GM19324 (cell line): ENCODE data around the gene ECHDC1.

Experiments used
- ATAC-seq: cut with Tn5 transposase; IDR thresholded peaks from one replicate; pipeline ENCODE4 v1.9.1; 2021; ENCODE audit warnings: mild to moderate bottlenecking, moderate library complexity; ENCODE audit not compliant: unreplicated experiment, low FRiP score

Gene ECHDC1

GRCh38 chr6:127290391-127291265 lies 52.8 kb downstream of the ECHDC1 start:
- peak; percentile 7 for ATAC-seq

DNA sequence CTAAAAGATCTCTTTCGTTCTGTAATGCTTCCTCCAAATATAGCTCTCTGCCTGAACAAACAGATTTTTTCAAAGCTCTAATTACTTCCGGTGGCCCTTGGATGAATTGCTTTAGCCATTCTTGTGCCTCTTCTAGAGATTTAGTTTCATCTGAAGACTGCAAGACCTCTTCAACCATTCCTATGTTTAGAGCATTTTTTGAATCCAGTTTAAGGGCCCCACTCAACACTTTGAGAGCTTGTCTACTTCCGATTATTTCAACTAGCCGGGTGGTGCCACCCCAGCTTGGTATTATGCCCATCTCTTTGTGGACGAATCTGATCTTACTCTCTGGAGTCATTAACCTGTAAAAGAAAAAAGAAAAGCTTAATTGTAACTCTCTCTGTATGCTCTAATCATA lies 53.5 kb downstream of the ECHDC1 start:
- no peak for ATAC-seq

DNA sequence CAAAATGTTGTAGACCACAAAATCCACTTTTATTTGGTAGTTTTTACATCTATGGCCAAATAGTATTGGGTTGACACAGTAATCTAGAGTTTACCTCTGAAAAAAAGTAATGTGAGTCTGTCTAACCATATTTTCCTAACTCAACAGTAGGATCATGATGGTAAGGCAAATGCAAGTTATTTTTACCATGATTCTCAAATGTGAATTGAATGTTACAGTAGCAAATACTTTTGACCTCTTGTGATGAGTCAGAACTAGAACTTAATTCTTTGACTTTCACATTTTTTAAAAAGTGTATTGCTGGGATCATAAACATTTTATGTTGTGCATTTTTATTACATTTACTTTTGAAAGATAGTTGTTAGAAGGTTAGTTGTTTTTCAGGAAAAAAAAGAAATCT lies 54.7 kb downstream of the ECHDC1 start:
- ATAC-seq = no peak

GRCh38 chr6:127282184-127282583 lies 61.2 kb downstream of the ECHDC1 start:
- no peak for ATAC-seq

GRCh38 chr6:127279815-127280214 lies 63.6 kb downstream of the ECHDC1 start:
- ATAC-seq = no peak

DNA sequence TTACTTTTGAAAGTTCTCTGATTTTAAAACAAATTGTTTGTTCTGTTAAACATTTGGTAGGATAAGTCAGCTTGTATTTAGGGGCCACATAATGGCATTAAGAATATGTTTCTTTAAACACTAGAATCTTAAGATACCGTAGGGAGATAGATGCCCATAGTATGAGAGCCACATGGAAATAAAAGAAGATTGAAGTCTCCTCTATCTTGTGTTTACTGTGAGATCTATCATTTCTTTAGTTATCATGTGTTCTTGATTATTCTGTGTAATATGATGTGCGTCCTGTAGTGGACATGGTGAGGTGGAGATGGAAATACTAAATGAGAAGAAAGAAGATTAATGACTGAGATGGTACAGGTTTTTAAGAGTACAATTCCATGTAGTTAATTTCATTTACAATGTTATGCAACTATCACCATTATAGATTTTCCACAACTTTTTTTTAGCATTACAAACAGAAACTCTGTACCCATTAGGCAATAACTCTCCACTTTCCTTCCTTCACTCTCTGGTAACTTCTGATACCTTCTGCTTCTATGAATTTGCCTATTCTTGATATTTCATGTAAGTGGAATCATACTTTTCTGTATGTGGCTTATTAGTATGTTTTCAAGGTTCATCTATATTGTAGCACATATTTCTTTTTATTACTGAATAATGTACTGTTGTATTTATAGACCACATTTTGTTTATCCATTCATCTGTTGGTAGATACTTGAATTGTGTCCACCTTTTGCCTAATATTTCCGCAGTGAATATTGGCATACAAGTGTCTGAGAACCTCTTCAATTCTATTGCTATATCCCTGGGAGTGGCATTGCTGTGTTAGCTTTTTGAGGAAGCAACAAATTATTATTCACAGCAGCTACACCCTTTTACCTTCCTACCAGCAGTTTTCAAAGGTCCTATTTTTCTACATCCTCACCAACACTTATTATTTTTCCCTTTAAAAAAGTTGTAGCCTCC lies 65.2 kb downstream of the ECHDC1 start:
- ATAC-seq = no peak

DNA sequence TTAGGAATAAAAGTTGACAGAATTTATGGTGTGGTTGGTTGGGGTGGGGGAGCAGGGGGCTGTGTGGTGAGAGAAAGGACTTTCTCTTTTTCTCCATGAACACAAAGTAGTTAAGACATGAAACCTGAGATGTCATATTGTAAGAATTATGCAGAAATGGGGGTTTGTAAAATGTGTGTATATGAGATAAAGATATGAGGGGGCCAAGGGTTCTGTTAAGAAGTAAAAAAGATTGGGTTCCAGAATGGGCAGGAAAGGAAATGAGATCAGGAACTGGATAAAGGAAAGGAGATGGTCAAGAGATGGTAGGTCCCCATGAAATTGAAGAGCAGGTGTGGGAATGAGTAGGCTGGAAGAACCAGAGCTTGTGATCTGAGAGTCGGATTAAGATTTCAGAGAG lies 67.1 kb downstream of the ECHDC1 start:
- ATAC-seq = no peak

DNA sequence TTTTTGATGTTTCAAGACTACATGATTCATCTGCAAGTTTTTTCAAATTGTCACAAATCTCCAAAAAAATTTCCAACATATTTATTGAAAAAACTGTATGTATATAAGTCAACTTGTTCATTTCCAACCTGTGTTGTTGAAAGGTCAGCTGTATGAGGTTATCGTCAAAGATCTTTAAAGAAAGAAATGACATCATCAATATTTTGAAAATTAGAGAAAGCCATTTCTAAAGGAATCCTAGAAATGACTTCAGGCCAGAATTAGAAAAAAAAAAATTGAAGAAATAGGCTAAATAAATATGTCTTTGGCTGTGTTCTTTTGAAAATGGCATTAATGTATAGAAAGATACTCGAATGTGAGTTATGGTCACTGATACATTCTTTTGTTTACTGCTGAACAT lies 69.9 kb downstream of the ECHDC1 start:
- ATAC-seq = no peak

DNA sequence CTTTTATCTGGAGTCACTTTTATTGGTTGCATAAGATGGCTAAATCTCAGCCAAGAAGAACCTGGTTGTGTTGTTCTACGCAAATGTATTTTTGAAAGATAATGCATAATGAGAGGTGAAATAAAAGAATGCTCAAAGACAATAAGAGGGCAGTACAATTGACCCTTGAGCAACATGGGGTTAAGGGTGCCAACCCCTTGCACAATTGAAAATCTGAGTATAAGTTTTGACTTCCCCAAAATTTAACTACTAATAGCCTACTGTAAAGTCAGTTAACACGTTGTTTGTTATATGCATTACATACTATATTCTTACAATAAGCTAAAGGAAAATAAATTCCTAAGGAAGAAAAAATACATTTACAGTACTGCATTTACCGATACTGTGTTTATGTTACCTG lies 70.8 kb downstream of the ECHDC1 start:
- ATAC-seq = no peak

DNA sequence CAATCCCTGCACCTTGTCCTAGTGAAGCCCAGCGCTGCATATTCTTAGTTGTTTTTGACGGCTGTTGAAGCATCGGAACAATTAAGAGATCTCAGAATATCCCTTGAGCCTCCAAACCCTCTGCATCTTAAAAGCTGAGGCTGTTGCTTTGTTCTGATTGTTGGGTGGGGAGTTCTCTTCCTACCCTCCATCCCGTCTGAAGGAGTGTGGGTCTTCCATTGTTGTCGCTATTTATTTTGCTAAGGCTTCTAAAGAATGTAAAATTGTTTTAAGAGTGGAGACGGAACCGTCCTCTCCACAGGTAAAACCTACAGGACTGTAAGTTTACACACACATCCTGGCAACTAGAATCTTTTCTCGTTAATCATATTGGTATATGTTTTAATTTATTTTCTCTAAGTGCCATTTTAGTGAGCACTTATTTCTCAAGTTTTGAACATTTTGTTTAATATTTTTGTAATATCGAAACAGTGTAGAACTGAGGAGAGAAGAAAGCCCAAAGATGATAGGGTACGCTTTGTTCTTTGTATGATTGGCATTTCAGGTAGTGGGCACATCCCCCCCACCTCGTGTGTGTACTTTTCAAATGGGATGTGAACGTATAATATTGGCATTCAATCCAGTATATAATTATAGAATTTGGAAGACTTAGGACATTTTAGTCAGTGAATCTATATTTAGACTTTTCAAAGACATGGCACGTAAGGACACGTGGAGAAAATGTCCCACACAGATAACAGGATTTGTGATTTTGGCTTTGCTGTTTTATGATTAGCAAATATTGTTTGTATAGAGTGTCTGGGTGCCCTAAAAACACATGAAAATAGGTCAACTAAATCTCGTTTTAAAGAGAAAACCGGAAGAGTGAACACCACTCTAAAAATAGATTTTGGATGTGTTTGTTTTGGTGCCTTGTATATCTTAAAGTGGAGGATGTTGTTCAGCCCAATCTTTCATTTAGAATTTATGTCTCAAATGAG lies 75.5 kb downstream of the ECHDC1 start:
- peak; percentile 1 for ATAC-seq

DNA sequence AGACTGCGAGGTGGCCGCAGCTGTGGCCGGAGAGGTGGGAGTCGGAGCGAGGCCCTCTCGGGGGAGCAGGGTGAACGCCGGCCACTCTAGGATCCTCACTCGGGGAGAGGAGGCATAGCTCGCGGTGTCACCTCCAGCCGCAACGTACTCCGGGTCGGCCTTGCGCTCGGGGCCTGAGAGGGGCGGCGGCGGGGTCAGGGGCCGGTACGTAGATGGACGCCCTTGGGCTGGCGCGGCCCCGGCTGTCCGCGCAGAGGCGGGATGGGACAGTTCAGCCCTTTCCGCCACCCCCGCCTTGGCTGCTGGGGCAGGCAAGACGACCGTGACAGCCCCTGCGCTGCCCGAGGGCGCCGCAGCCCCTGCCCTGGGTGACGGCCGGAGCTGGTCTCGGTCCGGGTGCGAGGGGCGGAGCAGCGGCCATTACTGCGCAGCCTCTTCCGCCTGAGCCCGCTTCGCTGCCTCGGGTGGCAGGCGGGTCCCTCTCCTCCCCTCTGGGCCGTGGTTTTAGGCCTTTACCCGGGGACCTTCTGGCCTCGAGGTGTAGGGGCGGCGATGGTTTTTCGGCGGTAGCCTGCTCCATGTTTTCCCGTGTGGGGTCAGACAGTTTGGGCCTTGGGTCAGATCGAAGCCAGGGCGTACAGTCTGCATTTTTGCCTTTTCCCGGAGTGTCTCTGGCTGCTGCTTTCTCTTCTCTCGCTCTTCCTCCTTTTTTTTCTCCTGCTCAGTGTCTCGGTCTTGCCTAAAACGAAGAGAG lies 76.3 kb downstream of the ECHDC1 start:
- peak; percentile 82 for ATAC-seq

DNA sequence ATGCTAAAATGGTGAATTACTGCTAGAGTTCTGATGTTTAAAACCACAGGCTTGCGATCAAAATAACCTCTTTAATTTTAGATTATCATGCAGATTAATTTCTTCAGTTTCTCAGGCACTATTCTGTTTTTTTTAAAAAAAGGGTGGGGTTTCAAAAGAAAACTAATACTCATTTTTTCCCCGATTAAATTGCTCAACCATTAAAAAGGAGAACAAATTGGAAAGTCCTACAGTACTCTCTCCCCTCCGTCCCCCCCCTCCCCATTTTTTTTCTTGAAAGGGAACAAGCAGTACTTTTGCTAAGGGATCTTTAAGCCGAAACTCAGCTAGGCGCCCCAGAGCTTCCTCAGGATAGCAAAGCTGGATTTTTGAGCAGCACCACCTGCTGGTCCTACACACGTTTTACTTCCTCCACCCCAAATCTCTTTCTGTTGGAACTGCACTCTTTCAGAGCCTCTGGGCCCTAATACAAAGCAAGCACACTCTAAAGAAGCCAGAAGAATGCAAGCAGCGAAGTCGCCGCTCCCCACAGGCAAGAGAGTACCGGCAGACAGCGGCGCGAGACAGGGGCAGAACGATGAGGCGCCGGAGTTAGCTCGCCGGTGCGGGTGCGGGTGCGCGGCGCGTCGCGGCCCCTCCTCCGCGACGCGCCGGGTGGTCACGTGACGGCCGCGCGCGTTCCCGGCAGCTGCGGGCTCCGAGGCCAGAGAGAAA lies 77.1 kb downstream of the ECHDC1 start, which contains the start of gene RNF146:
TSS of gene RNF146 (plus strand) at position 687 of the 714 bp plus-strand sequence. CDS start 13,475 bp downstream, outside the sequence.
- peak; percentile 93 for ATAC-seq

DNA sequence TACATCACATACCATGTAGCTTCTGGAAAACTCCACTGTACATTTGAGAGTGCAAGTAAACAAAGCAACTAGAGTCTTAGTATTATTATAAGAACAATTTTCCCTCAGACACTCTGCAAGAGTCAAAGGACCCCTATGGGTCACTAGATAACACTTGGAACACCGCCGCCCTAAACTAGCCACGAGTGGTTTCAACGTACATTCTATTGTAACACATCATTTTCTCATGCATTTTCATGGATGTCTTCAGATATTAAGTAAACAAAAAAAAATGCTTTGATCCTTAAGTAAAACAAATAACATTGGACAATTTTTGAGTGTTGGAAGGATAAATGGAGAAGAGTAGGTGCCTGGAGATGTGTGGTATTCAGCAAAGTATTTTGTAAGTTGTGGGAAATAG lies 79.9 kb downstream of the ECHDC1 start:
- ATAC-seq = no peak

DNA sequence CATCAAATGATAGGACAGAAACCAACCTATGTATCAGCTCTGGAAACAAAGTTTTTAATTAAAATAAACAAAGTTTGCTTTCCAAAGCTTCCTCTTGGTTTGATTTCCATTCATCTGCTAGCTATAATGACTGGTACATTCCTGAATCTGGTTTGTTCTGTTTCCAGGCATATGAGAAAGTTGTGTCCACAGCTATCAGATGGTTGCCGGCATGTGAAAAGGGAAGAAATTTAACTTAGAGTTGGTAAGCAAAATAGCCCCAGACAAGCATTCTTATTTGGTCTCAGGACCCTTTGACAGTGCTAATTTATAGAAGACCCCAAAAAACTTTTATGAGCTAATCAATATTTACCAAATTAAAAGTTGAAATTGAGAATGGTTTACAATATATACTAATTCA lies 80.5 kb downstream of the ECHDC1 start:
- no peak for ATAC-seq

DNA sequence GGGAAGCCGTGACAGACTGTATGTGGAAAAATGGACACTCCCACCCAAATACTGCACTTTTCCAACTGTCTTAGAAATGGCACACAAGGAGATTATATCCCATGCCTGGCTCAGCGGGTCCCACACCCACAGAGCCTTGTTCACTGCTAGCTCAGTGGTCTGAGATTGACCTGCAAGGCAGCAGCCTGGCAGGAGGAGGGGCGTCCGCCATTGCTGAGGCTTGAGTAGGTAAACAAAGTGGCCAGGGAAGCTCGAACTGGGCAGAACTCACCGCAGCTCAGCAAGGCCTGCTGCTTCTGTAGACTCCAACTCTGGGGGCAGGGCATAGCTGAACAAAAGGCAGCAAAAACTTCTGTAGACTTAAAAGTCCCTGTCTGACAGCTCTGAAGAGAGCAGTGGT lies 88.1 kb downstream of the ECHDC1 start:
- ATAC-seq = no peak

- ATAC-seq = no peak
These were observed 93.8 kb downstream of the ECHDC1 start for GRCh38 chr6:127249621-127250020.

- no peak for ATAC-seq
These were observed 96.0 kb downstream of the ECHDC1 start for GRCh38 chr6:127247114-127248096.

- no peak for ATAC-seq
These were observed 99.9 kb downstream of the ECHDC1 start for GRCh38 chr6:127243501-127243900.
